DMS153 treated with DMSO at 0.1 percent for 48 hours (cell line): ENCODE data around the gene SPPL3.
"Not testable (repeated sequence)": the region's sequence is repeated elsewhere in the genome, so short reads cannot be mapped to it uniquely, and the experiment has no call there.

Source experiments
- DNase-seq: peaks from one replicate; lab custom pipeline; 2025; ENCODE audit not compliant: unreplicated experiment; lab: John Stamatoyannopoulos, UW

SPPL3 gene

DNA sequence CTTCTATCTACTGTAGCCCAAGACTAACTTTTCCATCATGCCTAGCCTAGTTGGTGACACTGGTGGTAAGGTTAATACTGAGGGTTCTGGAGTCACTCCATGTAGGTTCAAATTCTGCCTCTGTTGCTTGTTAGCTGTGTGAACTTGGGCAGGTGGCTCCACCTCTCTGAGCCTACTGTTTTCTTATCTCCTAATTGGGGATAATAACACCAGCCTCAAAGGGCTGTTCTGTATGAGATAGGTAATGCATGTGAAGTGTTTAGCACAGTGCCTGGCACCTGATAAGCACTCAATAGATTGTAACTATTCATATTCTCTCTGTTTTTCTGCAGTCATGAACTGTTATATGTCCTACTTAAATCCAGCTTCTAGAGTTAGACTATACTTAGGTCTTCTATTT is 17.5 kb upstream of the SPPL3 start:
- no peak for DNase-seq

DNA sequence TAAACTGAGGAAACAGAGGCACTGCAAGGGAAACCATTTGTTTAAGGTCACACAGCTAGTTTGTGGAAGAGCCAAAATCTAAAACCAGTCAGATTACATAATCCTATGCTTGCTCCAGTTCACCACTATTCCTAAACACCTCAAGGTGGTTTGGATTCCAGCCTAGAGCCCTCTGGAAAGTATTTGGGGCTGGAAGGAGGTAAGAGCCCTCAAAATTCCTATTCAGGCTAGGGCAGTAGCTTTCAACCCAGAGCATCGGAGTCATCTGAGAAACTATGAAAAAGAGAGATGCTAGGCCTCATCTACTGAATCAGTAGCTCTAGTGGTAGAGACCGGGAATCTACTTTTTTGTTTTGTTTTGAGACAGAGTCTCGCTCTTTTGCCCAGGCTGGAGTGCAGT is 16.0 kb upstream of the SPPL3 start:
- DNase-seq: no peak

DNA sequence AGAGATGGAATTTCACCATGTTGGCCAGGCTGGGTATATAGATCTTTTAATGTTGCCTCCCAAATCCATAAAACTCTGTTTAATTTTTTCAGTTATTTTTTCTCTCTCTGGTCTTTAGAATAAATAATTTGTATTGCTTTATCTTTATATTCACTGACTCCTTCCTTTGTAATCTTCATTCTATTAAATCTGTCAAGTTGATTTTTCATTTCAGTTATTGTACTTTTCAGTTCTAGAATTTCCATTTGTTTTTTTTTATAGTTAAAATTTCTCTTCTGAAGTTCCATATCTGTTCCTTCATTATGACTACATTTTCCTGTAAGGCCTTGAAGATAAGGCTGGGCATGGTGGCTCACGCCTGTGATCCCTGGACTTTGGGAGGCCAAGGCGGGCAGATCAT is 13.6 kb upstream of the SPPL3 start:
- DNase-seq: no peak

DNA sequence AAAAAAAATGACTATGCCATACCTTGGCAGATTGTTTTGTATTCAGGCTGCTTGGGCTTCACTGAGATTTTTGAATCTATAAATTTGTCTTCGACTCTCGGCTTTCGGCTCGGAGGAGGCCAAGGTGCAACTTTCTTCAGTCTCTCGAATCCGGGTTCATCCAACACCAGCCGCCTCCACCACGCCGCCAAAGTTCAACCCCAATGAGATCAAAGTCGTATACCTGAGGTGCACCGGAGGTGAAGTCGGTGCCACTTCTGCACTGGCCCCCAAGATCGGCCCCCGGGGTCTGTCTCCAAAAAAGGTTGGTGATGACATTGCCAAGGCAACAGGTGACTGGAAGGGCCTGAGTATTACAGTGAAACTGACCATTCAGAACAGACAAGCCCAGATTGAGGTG is 12.4 kb upstream of the SPPL3 start:
- no peak for DNase-seq

DNA sequence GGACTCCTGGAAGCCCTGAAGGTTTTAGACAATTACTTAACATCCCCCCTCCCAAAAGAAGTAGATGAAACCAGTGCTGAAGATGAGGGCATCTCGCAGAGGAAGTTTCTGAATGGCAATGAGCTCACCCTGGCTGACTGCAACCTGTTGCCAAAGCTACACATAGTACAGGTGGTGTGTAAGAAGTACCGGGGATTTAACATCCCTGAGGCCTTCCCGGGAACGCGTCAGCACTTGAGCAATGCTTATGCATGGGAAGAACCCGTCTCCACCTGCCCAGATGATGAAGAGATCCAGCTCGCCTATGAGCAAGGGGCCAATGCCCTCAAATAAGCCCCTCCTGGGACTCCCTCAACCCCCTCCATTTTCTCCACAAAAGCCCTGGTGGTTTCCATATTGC is 10.6 kb upstream of the SPPL3 start:
- no peak for DNase-seq

DNA sequence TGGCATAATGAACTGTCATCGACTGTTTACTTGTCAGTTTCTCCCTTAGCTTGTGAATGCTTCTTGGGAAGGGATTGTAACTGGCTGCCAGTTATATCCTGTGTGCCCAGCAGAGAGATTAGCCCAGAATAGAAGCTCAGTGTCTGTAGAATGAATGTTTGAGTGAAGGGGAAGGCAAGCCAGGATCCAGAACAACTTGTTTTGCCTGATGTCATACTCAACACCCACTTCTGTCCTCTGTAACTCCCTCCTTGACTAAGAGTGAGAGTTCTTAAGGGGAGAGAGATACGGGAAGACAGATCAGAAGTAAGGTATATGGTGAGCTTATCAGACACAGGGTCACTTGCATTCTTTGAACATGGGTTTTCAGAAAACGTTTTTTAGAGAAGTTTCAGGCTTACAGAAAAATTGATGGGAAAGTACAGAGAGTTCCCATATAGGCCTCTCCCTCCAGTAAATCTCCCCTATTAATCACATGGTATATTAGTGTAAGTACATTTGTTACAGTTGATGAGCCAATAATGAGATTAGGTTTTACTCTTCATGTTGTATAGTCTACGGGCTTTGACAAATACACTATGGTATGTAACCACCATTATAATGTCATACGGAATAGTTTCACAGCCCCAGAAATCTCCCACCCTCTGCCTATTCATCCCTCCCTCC is 5.6 kb upstream of the SPPL3 start:
- no peak for DNase-seq

DNA sequence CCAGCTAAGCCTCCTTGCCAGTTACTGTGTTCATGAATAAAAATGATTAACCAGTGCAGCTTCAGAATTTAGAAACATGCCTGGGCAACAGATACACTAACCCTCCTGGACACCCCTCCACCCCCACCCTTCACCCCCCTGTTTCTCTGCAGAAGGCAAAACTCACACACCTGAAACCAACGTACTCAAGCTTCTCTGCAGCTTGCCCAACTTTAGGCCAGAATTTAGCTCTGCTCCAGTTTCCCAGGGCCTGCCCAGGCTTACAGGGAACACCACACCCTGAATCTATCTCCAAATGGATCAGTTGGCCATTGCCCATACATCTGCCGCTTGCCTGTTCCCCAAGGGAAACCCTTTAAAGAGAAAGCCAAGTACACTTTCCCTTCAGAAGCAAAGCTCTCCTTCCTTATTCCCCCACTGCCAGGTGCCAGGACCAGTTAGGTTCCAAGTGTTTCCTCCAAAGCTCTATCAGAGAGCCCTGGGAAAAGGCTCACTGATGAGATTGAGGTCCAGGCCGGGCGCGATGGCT is 1.8 kb upstream of the SPPL3 start:
- DNase-seq: no peak

DNA sequence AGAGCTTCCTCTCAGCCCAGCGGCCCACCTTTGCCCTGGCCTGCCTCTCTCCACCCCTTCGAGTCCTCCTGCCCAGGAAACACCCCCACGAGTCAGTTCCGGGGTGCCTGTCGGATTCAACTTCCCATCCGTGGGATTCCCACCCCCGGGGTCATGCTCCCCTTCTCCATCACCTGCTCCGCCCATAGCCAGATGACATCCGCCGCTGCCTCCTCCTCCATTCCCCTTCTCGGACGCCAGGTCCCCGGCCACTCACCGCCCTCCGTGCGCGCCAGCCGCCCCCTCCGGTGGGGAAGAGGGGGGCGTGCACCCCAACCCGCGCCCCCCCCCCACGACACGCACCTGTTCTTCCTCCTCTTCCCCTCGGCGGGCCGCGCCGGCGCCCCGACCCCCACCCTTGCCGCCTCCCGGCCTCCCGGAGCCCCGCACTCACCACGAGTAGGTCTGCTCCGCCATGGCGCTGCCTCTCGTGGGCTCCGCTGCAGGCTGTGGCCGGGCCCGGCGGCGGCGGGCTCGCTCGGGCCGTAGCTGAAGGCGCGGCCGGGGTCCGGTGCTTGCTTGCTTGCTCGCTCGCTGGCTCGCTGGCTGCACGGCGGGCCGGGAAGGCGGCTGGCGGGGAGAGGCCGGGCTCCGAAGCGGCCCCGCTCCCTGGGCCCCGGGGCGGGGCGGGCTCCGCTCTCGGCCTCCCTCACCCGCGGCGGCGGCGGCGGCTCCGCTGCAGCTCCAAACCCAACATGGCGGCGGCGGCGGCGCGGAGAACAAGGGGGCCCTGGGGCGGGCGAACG is 554 bp downstream of the SPPL3 start:
- DNase-seq: no peak

DNA sequence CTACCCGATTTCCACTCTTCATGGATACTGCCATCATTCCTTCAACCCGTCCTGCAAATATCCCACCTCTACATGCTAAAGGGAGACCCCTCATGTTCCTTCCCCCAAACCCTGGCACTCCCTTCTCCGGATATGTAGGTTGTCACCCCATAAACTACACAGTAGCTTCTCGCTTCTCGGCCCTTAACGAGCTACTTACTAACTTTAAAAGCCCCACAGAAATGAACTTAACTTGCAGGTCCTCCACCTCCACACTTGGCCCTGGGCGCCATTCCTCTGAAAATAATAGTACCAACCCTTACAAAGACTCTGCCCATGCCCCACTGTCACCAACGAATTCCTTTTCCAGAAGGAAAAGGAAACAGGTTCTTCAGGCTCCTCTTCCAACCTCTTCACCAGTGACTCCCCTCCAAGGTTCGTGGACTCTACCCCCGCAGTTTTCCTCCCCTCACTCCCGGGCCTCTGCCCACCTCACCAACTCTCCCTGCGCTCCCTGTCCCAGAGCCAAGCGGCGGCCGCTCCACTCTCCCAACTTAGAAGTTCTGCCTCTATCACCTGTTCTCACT is 1.2 kb downstream of the SPPL3 start:
- no peak for DNase-seq

DNA sequence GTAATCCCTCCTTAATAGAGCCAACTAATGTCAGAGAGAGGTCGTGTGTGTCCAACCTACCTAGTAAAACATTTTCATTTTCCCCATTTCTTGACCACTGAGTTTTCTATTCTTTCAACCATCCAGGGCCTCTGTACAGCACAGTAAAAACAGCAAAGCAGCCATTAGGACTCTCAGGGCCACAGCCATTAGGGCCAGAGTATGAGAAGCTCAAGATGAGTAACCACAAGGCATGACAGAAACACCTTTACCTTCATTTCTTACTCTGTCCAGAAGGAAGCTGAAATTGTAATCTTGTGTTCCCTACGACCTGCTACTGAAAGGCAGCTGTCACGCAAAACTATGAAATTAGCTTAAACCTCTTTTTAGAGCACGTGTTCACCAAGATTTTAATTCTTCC is 2.3 kb downstream of the SPPL3 start:
- no peak for DNase-seq

DNA sequence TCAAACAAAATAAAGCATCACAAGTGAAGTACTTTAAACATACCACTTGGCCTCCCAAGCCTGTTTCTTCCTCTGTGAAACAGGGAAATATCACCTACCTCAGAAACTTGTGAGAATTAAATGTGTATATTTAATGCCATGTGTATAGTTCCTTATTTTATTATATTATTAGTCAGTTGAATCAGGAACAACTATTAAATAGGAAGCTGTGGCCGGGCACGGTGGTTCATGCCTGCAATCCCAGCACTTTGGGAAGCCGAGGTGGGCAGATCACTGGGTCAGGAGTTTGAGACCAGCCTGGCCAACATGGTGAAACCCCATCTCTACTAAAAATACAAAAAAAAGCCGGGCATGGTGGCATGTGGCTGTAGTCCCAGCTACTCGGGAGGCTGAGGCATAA is 3.1 kb downstream of the SPPL3 start:
- DNase-seq: not testable (repeated sequence)

DNA sequence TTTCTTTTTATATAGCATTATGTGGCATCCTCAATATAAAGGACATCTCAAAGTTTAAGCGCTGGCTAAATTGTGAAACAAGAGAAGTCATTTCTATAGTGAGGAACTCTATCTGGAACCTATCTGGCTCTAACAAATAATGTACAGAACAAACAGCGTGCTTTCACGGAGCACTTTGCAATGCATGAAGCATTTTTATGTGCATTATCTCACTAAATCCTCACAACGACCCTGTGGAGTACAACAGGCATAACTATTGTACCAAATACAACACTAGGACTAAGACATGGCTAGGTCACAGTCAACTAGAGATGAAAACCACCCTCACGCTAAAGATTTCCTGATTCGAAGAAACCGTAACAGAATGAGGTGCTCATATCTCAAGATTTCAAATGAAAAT is 8.6 kb downstream of the SPPL3 start:
- no peak for DNase-seq

DNA sequence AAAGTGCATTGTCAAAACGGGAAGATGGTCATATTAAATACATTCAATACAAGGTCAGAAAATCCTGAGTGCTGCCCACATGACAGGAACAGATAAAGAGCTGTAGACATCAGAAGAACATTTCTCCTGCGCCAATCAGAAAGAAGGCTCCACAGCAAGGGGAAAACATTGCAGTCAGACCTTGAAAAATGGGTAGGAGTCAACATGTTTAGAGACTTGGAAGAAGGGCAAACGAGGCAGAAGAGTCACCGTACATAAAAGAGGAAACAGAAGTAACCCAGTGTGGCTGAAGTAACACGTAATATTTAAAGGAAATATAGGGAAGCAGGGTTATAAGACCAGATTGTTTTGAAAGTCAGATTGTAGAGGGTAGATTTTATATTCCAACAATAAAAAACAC is 11.9 kb downstream of the SPPL3 start:
- no peak for DNase-seq

DNA sequence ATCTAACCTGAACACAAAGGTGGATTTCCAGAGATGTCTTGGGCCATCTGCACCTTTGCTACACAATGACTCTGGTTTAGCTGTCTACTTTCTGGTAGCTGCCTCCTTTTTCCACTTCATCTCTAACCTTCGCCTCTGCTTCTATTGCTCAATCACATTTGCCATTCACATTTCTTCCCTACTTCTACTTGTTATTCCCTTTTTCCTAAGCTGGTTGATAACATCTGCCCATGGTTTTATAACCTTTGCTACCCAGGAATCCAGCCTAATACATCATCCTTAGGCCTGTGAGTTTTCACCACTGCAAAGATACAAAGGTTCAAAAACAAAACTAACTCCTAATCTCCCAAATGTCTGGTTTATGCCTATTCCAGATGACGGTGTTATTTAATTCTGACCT is 13.2 kb downstream of the SPPL3 start:
- DNase-seq: no peak

DNA sequence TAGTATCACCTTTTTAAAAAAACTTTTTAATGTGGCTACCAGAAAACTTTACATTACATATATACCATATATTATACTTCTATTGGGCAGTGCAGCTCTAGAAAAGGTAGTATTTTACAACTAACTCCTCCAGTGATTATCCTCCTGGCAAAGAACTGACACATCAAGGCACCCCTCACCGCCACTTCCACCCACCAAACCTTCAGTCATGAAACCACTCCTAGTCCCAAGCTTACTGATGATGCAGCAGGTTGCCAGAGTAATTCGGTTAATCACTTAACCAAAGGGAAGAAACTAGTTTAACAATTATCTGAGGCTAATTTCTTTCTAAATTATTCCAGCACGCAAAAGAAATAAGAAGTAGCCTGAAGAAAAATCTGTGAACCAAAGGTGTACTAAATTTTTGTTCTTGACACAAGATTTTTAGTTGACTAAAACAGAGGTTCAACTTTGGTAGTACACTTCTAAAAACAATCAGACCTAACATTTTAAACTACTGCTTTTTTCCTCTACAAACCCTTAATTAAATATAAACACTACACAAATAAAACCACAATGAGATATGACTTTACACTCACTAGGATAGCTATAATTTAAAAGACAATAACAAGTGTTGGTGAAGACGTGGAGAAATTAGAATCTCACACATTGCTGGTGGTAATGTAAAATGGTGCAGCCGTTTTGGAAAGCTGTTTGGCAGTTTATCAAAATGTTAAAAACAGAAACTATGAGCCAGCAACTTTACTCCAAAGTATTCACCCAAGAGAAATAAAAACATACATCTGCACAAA is 16.7 kb downstream of the SPPL3 start:
- DNase-seq: no peak

DNA sequence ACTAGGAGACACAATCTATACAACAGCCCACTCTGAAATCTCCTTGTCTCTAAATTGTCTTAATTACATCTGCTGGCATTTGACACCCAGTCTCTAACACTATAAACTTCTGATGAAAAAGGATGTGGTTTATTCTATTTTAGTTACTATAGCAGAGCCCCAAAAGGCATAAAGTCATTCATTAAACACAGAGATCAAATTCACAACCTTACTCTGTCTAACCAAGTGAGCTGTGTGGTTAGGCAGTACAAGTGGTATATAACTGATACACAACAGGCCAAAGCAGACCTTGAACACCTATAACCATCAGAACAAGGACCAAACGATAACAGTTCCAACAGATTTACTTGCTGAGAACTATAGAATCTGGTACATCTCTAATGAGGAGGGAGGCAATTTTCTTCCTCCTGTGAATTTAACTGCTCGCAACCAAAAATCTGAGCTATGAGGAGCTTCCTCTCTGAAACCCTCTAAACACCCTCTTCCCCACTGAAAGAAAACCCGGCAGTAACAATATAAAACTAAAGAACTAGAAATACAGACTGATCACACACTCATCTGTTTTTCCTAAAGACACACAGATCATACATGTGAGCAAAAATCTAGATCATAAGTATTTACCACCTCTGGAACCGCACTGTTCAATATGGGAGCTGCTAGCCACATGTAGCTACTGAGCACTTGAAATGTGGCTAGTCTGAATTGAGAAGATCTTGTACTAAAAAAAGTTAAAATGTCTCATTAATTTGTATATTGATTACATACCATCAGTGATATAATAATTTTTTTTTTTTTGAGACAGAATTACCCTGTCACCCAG is 17.7 kb downstream of the SPPL3 start:
- DNase-seq: no peak

DNA sequence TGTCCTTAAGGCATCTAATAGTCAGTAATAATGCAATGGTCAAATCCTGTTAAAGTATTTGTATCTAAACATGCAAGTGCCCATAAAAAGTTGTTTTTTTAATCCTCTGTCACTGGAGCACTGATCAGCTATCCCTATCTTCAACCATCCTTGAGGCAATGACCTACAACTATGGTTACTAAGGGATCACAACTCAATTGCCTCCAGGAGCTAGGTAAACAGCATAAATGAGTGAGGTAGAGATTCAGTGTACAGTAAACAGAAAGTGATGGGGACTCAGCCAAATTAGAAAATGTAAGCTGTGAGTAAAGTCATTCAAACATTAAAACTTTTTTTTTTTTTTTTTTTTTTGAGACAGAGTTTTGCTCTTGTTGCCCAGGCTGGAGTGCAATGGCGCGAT is 18.6 kb downstream of the SPPL3 start:
- no peak for DNase-seq

DNA sequence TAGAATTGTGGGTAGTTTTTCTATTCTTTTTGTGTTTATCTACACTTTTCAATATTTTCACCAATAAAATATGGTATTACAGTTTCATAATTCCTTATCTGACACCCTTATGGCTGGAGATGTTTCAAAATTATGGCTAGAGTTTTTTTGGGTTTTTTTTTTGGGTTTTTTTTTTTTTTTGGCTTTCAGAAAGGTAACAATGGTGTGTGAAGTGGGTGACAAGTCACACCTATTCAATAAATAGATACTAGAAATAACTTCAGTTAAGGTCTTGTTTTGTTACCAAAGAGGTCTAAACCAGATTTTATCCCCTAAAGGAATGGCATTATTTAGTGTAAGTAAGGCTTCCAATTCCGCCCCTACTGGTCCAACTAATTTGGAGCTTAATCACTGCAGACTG is 19.5 kb downstream of the SPPL3 start:
- DNase-seq: no peak

DNA sequence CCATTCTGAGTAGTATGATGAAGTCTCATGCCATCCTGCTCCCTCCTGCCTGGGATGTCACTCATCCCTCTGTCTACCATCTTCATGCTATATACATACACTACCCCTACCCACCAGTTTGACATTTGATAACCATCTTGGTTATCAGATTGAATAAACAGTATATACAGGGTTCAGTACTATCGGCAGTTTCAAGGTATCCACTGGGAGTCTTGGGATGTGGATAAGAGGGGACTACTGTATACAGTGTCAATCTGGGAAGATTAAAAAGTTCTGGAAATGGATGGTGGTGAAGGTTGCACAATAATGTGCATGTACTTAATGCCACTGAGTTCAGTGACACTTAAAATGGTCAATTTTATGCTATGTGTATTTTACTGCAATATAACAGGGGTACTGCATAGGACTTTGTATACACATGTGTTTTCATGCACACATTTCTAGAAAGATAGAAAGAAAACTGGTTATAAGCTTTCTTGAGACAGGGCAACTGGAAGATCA is 22.1 kb downstream of the SPPL3 start:
- no peak for DNase-seq

DNA sequence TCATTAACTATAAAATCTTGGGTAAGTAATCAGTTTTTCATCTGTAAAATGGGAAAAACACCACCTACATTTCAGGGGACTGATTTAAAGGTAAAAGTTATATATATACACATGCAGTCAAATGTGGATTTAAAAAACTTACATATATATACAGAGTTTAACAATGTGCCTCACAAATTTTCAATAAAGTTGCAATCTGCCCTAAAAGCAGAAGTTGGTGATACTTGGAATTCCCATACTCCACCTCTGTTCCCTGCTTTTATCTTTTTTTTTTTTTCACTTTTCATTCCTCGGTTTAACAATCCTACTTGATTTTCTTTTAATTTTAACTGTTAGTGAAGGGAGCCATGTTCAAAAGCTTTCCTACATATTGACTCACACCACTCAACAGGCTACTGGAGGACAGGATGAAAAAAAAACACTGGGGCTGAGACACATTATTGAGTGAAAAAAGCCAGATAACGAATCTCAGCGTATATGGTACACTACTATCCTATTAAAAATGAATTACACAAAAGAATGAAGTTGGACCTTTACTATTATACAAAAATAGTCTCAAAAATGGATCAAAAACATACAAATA is 24.3 kb downstream of the SPPL3 start:
- DNase-seq: no peak
